Prostate gland (tissue), 2 donors: ENCODE data around the gene PLEKHM3. TPM values are rescaled to one million over a fixed set of nuclear protein-coding genes. Genes with fewer than 3 reads are reported as not detected.

Source experiments
- DNase-seq: peaks from one replicate; pipeline ENCODE4 v3.0.0-alpha.2; 2019; ENCODE audit warnings: low spot score
- H3K27ac ChIP-seq, 2 donors: fragments of 200-600 bp; sonication (generic); 2 replicates each; pipeline ENCODE4 v1.5.1; 2017 to 2019
- H3K27me3 ChIP-seq: fragments of 200-600 bp; sonication (generic); replicated peaks from 2 replicates; pipeline ENCODE4 v1.5.1; 2019; ENCODE audit not compliant: insufficient read depth
- H3K36me3 ChIP-seq, 2 donors: fragments of 200-600 bp; sonication (generic); 1 replicate in 1 of 2; 2 replicates in 1 of 2; pipeline versions ENCODE4 v1.5.1 to v1.8.1; 2017 to 2019
- H3K4me1 ChIP-seq: fragments of 200-600 bp; sonication (generic); replicated peaks from 2 replicates; pipeline ENCODE4 v1.5.1; 2019
- H3K4me3 ChIP-seq, 2 donors: fragments of 200-600 bp; sonication (generic); 2 replicates each; pipeline ENCODE4 v1.5.1; 2017 to 2019
- H3K9me3 ChIP-seq: fragments of 200-600 bp; sonication (generic); 2 replicates; pipeline ENCODE4 v1.5.1; 2017
- CTCF ChIP-seq, 4 experiments: fragments of 200-600 bp in 2 of 4; fragments of 450-650 bp in 2 of 4; sonication (generic) in 2 of 4; IDR thresholded peaks; 1 replicate in 3 of 4; 2 replicates in 1 of 4; pipeline ENCODE4 v1.5.1; 2016 to 2019; ENCODE audit warnings: antibody characterized with exemption in 4 of 4, mild to moderate bottlenecking in 2 of 4, moderate library complexity in 2 of 4
- POLR2A ChIP-seq: fragments of 450-650 bp; IDR thresholded peaks from one replicate; pipeline ENCODE4 v1.6.1; 2016; ENCODE audit warnings: antibody characterized with exemption, mild to moderate bottlenecking
- POLR2AphosphoS5 ChIP-seq: sonication (generic); formaldehyde crosslinking; IDR thresholded peaks from one replicate; pipeline ENCODE4 v1.6.1; 2017; ENCODE audit warnings: antibody characterized with exemption
- WGBS: methylation state at CpG from one replicate; pipeline ENCODE4 v1.1.5; 2018; 5-methylcytosine and 5-hydroxymethylcytosine counted together
- intact Hi-C: fragments of 100-400 bp; cut with DNase I; formaldehyde crosslinking; loops from one replicate; pipeline ENCODE4 v1.14.2; 2022
- total RNA-seq, 2 donors: library from RNA; depleted of rRNA; stranded (reverse); fragments of >200 nt; gene quantifications; one replicate each; pipeline ENCODE4 v1.1.0, GENCODE V29; 2016

Gene PLEKHM3
- total RNA-seq, 2 donors from 2014 or later: 17.0 to 28.6 TPM

- Histone ChIP-seq H3K4me1 (no peaks in the 10 kb centered on the region), H3K27me3 (no peaks in the 10 kb centered on the region), H3K9me3 (no peaks in the 10 kb centered on the region), H3K36me3 (no peaks in the 10 kb centered on the region), H3K4me3 (no peak overlapping the region), H3K27ac (no peak overlapping the region)
- 50% methylated on average over 4 of the region's 4 CpGs for WGBS
- TF ChIP-seq POLR2AphosphoS5: no peak
- no peak for TF ChIP-seq POLR2A
- intact Hi-C loops: no loop called here
- no peak for DNase-seq
Observed at GRCh38 chr2:207810200-207810788, 215.0 kb downstream of the PLEKHM3 start.

GRCh38 chr2:207808119-207808518 lies 217.2 kb downstream of the PLEKHM3 start:
- WGBS: 90% methylated on average over 6 of the region's 6 CpGs
- DNase-seq: no peak
- intact Hi-C loops: no loop called here
- no peak overlapping the region for H3K4me3 ChIP-seq
- no peak overlapping the region for H3K27ac ChIP-seq
- H3K36me3 ChIP-seq: no peaks in the 10 kb centered on the region
- H3K9me3 ChIP-seq: no peaks in the 10 kb centered on the region
- TF ChIP-seq CTCF (IDR thresholded peaks at IDR 0.05) (no peak), POLR2AphosphoS5 (no peak), POLR2A (no peak)
- H3K4me1 ChIP-seq: no peaks in the 10 kb centered on the region
- no peaks in the 10 kb centered on the region for H3K27me3 ChIP-seq

- Histone ChIP-seq H3K27me3 (no peaks in the 10 kb centered on the region), H3K36me3 (no peaks in the 10 kb centered on the region), H3K27ac (no peak overlapping the region), H3K4me1 (no peaks in the 10 kb centered on the region), H3K4me3 (no peak overlapping the region), H3K9me3 (no peaks in the 10 kb centered on the region)
- intact Hi-C loops: no loop called here
- no peak for DNase-seq
- no peak for TF ChIP-seq POLR2AphosphoS5
- no peak for TF ChIP-seq CTCF (IDR thresholded peaks at IDR 0.05)
- TF ChIP-seq POLR2A: no peak
- 80% methylated on average over 5 of the region's 5 CpGs for WGBS
Observed at GRCh38 chr2:207807516-207807915, 217.8 kb downstream of the PLEKHM3 start.

GRCh38 chr2:207805566-207806226 lies 219.6 kb downstream of the PLEKHM3 start:
- 70% methylated on average over 5 of the region's 5 CpGs for WGBS
- no peaks in the 10 kb centered on the region for H3K27me3 ChIP-seq
- H3K36me3 ChIP-seq: no peaks in the 10 kb centered on the region
- TF ChIP-seq CTCF (IDR thresholded peaks at IDR 0.05) (no peak), POLR2A (no peak), POLR2AphosphoS5 (no peak)
- H3K27ac ChIP-seq: no peak overlapping the region
- H3K9me3 ChIP-seq: no peaks in the 10 kb centered on the region
- no peak overlapping the region for H3K4me3 ChIP-seq
- intact Hi-C loops: no loop called here
- no peak for DNase-seq
- H3K4me1 ChIP-seq: no peaks in the 10 kb centered on the region

GRCh38 chr2:207802650-207803049 lies 222.7 kb downstream of the PLEKHM3 start:
- no peaks in the 10 kb centered on the region for H3K9me3 ChIP-seq
- intact Hi-C loops: no loop called here
- TF ChIP-seq CTCF (IDR thresholded peaks at IDR 0.05): no peak
- no peak for TF ChIP-seq POLR2A
- no peak for TF ChIP-seq POLR2AphosphoS5
- no peak for DNase-seq
- H3K36me3 ChIP-seq: no peaks in the 10 kb centered on the region
- WGBS: 82% methylated on average over 6 of the region's 6 CpGs
- no peak overlapping the region for H3K4me3 ChIP-seq
- H3K27ac ChIP-seq: no peak overlapping the region
- no peaks in the 10 kb centered on the region for H3K4me1 ChIP-seq
- no peaks in the 10 kb centered on the region for H3K27me3 ChIP-seq
